NCI-H146 (cell line): ENCODE data around the gene FCN2.

Experiments
- DNase-seq: peaks from one replicate; lab custom pipeline; 2025; lab: John Stamatoyannopoulos, UW

FCN2 gene

DNA sequence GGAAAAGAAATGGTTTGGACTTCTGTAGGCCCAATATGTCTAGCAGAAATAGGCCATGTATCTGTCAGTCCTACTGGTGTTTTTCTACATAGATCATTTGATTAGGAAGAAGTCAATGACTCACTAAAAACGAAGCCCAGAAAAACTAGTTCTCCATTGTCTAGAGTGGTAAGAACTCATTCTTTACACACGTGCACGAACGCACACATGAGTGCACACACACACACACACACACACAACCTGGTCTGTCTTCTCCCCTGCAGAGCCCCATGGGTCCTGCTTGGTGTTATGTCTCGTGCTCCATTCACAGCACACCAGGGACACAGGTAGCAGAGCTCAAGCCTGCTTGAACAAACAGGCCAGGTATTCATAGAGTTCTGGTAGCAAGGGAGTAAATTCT lies 52.0 kb downstream of the FCN2 start:
- no peak for DNase-seq

DNA sequence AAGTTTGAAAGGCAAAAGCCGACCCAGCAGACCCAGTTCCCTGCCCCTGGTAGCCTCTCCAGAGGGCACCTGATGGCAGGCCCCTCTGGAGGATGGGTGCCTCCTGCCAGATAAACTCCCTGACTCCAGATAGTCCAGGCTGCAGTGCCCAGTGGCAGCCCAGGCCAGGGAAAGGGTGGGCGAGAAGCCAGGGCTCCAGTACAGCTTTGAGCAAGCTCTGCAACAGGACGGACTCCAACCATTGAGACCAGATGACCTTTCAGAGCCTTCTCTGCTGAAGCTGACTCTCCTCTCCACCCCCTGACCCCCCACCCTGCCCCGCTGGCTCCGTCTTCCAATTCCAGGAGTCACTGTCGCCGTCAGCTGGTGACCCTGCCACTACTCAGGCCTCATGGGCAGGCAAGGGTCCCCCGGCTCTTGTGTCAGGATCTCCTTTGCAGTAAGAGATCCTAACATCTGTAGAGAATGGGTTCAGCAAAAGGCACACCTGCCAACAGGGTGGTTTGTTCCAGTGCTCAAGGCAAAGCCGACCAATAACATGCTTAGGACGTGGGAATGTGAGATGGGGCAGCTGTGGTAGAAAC lies 52.6 kb downstream of the FCN2 start:
- DNase-seq = no peak

DNA sequence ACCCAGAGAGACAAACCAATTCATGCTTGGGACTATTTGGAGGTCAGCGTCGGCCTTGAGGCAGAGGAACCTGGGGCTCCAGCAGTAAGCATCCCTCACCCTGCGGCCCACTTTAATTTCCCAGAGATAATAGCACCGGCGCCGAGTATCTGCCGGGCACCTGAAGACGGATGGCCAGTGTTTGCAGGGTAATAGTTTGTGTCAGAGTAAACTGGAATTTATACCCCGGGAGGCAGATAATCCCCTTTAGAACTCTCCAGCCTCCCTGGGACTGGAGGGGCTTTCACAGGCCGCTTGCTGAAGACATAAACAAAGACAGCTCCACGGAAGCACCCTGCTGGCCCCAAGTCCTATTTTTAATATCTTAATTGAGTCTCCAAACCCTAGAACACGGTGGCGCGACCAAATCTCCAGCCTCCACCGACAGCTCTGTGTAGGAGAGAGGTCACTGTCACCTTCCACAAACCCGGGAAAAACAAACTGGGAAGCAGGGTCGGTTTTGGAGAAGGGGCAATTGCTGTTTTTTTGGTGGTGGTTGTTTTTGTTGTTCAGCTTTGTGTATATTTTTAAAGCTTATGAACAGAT lies 54.5 kb downstream of the FCN2 start:
- no peak for DNase-seq

DNA sequence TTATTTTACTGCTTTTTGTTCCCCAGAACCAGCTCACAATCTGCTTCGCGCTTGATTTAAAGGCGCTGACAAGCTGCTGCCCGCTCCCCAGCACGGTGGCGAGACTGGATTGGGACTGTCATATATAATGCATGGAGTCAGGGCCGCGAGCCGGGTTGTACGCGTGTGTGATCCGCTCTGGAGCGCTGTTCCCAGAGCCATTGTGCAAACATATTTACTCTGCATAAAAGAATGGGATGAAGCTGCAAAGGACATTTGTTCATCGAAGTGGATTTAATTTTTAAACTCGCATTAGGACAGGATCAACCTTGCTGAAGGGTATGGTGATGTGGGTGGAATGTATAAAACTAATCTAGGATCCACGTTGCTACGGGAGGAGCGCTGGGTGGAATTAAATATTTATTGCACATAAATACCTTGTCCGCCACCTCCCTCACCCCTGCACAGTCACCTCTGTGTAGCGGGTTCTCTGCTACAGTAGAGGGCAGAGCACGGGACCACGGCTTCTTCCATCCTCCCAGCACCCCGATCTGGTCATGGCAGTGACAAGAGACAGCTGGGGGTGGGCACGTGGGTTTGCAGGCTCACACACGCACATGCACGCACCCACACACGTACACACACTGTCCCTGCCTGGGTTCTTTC lies 55.2 kb downstream of the FCN2 start:
- DNase-seq = no peak

DNA sequence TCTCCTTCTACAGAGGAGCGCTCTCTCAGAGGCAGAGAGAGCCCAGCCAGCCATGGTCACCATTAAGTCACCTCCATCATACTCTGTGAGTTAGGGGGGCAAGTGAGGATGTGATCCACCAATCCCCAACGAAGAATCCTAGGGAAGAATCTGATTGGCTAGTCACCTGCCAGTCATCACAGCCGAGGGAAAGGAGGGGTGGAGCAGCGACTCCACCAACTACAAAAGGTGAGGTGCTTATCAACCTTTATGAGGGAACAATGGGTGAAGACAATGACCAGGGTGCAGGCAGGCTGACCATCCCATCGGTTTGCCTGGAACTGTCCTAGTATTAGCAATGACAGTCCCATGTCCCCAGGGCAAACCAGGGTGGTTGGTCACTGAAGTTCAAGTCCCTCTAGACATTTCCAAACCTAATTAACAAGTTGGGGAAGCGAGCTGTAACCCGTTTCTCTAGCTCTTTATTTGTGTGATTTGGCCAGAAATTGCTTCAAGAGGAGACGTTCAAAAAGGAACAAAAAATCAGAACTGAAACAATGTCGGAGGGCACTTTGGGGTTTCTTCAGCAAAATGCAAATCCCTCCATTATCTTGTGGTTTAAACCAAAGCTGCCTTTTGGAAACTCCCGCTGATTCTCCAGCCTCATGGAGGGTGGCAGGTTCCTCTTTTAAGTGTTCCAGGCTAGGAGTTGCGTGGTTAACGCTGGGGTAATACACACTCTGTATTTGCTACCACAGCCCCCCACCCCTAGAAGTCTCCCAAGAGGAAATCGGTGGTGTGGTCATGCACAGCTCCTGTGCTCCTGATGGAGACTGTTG lies 55.9 kb downstream of the FCN2 start:
- no peak for DNase-seq
